GM19025 (cell line): ENCODE results near the gene SARNP.
A peak's percentile ranks its signal among the peaks of the same experiment; 100 is the strongest.
"Not testable (repeated sequence)": the region's sequence is repeated elsewhere in the genome, so short reads cannot be mapped to it uniquely, and the experiment has no call there.

ENCODE experiments used
- ATAC-seq: cut with Tn5 transposase; IDR thresholded peaks from one replicate; pipeline ENCODE4 v1.9.1; 2021; ENCODE audit warnings: mild to moderate bottlenecking, low read depth, moderate library complexity; ENCODE audit not compliant: unreplicated experiment

SARNP gene

GRCh38 chr12:55817345-55818139 lies at the start of gene SARNP, which contains the start of gene ORMDL2:
Gene SARNP (minus strand): TSS chr12:55817724. CDS start chr12:55817701, 23 bp downstream.
Gene ORMDL2 (plus strand): TSS chr12:55818041. CDS start chr12:55819000, 959 bp downstream.
- ATAC-seq, result peak; percentile 98

GRCh38 chr12:55866454-55867004 lies 49.0 kb upstream of the SARNP start:
- ATAC-seq, result not testable (repeated sequence)

- no peak for ATAC-seq
Measured at GRCh38 chr12:55865327-55865726, 47.8 kb upstream of the SARNP start.

- ATAC-seq, result not testable (repeated sequence)
Measured at GRCh38 chr12:55862931-55863330, 45.4 kb upstream of the SARNP start.

GRCh38 chr12:55862286-55862685 lies 44.8 kb upstream of the SARNP start:
- no peak for ATAC-seq

GRCh38 chr12:55861871-55862270 lies 44.3 kb upstream of the SARNP start:
- no peak for ATAC-seq

GRCh38 chr12:55861396-55861795 lies 43.9 kb upstream of the SARNP start:
- ATAC-seq, result no peak

GRCh38 chr12:55852740-55853139 lies 35.2 kb upstream of the SARNP start:
- ATAC-seq, result no peak

GRCh38 chr12:55850893-55851292 lies 33.4 kb upstream of the SARNP start:
- ATAC-seq, result no peak

GRCh38 chr12:55850401-55850800 lies 32.9 kb upstream of the SARNP start:
- no peak for ATAC-seq

GRCh38 chr12:55849616-55850343 lies 32.3 kb upstream of the SARNP start:
- ATAC-seq, result no peak

GRCh38 chr12:55847603-55848291 lies 30.2 kb upstream of the SARNP start:
- ATAC-seq, result no peak

GRCh38 chr12:55847033-55847432 lies 29.5 kb upstream of the SARNP start:
- no peak for ATAC-seq

- ATAC-seq, result no peak
Measured at GRCh38 chr12:55845785-55846496, 28.4 kb upstream of the SARNP start.

GRCh38 chr12:55845361-55845760 lies 27.8 kb upstream of the SARNP start:
- ATAC-seq, result no peak

GRCh38 chr12:55844961-55845360 lies 27.4 kb upstream of the SARNP start:
- ATAC-seq, result no peak

- no peak for ATAC-seq
Measured at GRCh38 chr12:55843431-55843830, 25.9 kb upstream of the SARNP start.

GRCh38 chr12:55842681-55843429 lies 25.3 kb upstream of the SARNP start, which contains the start of gene MMP19:
Gene MMP19 (minus strand): TSS chr12:55842936. CDS start chr12:55842830, 106 bp downstream.
- no peak for ATAC-seq

- ATAC-seq, result no peak
Measured at GRCh38 chr12:55840581-55841351, 23.2 kb upstream of the SARNP start.
